GM19438 (cell line): ENCODE measurements around the gene DBNDD1.
"Not testable (repeated sequence)": the region's sequence is repeated elsewhere in the genome, so short reads cannot be mapped to it uniquely, and the experiment has no call there.

Source experiments
- ATAC-seq: cut with Tn5 transposase; IDR thresholded peaks from one replicate; pipeline ENCODE4 v1.9.1; 2021; ENCODE audit warnings: low read depth; ENCODE audit not compliant: unreplicated experiment

The DBNDD1 gene

GRCh38 chr16:90012991-90013745 is 6.1 kb downstream of the DBNDD1 start:
- ATAC-seq: no peak

- no peak for ATAC-seq
These were observed 7.3 kb downstream of the DBNDD1 start for GRCh38 chr16:90011908-90012501.

GRCh38 chr16:90011508-90011819 is 7.8 kb downstream of the DBNDD1 start:
- ATAC-seq: no peak

- ATAC-seq: no peak
These were observed 8.4 kb downstream of the DBNDD1 start for GRCh38 chr16:90010676-90011507.

- ATAC-seq: no peak
These were observed 9.9 kb downstream of the DBNDD1 start for GRCh38 chr16:90009172-90009899.

GRCh38 chr16:90008708-90009145 is 10.5 kb downstream of the DBNDD1 start:
- no peak for ATAC-seq

- not testable (repeated sequence) for ATAC-seq
These were observed 11.5 kb downstream of the DBNDD1 start for GRCh38 chr16:90007635-90008234.

- no peak for ATAC-seq
These were observed 12.2 kb downstream of the DBNDD1 start for GRCh38 chr16:90007015-90007414.

- ATAC-seq: no peak
These were observed 13.1 kb downstream of the DBNDD1 start for GRCh38 chr16:90005956-90006663.

- no peak for ATAC-seq
These were observed 14.7 kb downstream of the DBNDD1 start for GRCh38 chr16:90004577-90004976.

- ATAC-seq: no peak
These were observed 16.5 kb downstream of the DBNDD1 start for GRCh38 chr16:90002759-90003158.

GRCh38 chr16:90001761-90002503 is 17.3 kb downstream of the DBNDD1 start:
- no peak for ATAC-seq

GRCh38 chr16:90000733-90001427 is 18.4 kb downstream of the DBNDD1 start:
- ATAC-seq: no peak

GRCh38 chr16:89999831-90000574 is 19.3 kb downstream of the DBNDD1 start:
- no peak for ATAC-seq

GRCh38 chr16:89996178-89996489 is 23.1 kb downstream of the DBNDD1 start:
- ATAC-seq: no peak

- ATAC-seq: not testable (repeated sequence)
These were observed 23.6 kb downstream of the DBNDD1 start for GRCh38 chr16:89995475-89996177.

GRCh38 chr16:89994721-89995474 is 24.4 kb downstream of the DBNDD1 start:
- ATAC-seq: not testable (repeated sequence)
